Spleen (tissue), 7 donors: ENCODE measurements around the gene FARP1.

Source experiments
- CTCF ChIP-seq, 11 experiments: fragments of 200-600 bp in 7 of 11; fragments of 450-650 bp in 4 of 11; sonication (generic) in 4 of 11; IDR thresholded peaks in 8 of 11; conservative IDR thresholded peaks in 3 of 11; 1 replicate in 7 of 11; 2 replicates in 4 of 11; pipeline versions ENCODE4 v1.4.0 to v1.8.0; 2016 to 2021; ENCODE audit warnings: antibody characterized with exemption in 11 of 11, inconsistent platforms in 4 of 11, mild to moderate bottlenecking in 1 of 11
- POLR2A ChIP-seq, 3 donors: fragments of 450-650 bp; IDR thresholded peaks; one replicate each; pipeline ENCODE4 v1.5.1; 2017; ENCODE audit warnings: antibody characterized with exemption in 3 of 3, mild to moderate bottlenecking in 1 of 3
- POLR2AphosphoS5 ChIP-seq, 3 donors: sonication (generic); formaldehyde crosslinking; IDR thresholded peaks; one replicate each; pipeline ENCODE4 v1.5.1; 2017; ENCODE audit warnings: antibody characterized with exemption in 3 of 3
- donor health status: DM: no; HTN: no; CAD: no; lungs with moderate emphysema.
- donor health status: DM: no; HTN: no; CAD: no.
- donor health status: DM: no; HTN: no; CAD: no.

DNA sequence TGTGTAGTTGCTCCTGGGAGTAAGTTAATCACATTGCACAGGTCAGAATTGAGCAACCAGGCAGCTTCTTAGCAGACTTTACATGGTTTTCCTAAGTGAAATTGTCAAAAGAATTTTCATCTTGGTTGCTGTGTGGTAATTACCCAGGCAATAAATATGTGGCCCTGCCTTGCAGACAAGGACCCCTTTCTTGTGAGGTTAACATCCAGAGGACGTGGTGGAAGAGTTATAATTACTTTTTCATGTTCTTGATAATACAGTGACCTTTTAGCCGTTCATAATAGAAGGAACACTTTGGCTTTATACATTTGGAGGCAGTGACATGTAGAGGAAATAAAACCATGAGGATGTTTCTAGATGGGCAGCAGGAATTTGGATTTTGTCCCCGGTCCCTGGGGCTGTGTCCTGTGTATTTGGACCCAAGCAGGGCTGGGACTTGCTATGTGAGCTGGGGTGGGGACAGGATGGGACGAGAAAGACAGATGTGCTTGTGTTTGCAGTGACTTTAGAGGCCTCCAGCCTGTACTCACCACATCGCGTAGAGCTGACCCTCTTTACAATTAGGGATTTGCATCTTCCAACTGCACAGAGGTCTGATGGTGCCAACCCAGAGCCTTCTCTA lies 277.8 kb downstream of the FARP1 start:
- TF ChIP-seq CTCF (IDR thresholded peaks at IDR 0.05 in 8 of 11, conservative IDR thresholded peaks at IDR 0.05 in 3 of 11) (no peak), POLR2AphosphoS5 (IDR thresholded peaks at IDR 0.05) (no peak), POLR2A (IDR thresholded peaks at IDR 0.05) (no peak)
